GM23248 (cell line): ENCODE measurements around the gene ANKAR. TPM values are rescaled to one million over a fixed set of nuclear protein-coding genes. Genes with fewer than 3 reads are reported as not detected.
A peak's percentile ranks its signal among the peaks of the same experiment; 100 is the strongest.

ENCODE experiments used
- DNase-seq: peaks from one replicate; pipeline ENCODE4 v3.0.0-alpha.2; 2015
- H2AFZ ChIP-seq: fragments of 200-600 bp; sonication (generic); 2 replicates; pipeline ENCODE4 v1.6.1; 2016; ENCODE audit warnings: antibody characterized with exemption
- H3F3A ChIP-seq: fragments of 200-600 bp; sonication (generic); 2 replicates; pipeline ENCODE4 v1.6.1; 2016; ENCODE audit warnings: mild to moderate bottlenecking, antibody characterized with exemption, mixed run types; ENCODE audit not compliant: insufficient read depth
- H3K27ac ChIP-seq: fragments of 200-600 bp; sonication (generic); 2 replicates; pipeline ENCODE4 v1.5.1; 2016; ENCODE audit warnings: mild to moderate bottlenecking
- H3K27me3 ChIP-seq: fragments of 200-600 bp; sonication (generic); replicated peaks from 2 replicates; pipeline ENCODE4 v1.6.1; 2016; ENCODE audit warnings: mild to moderate bottlenecking; ENCODE audit not compliant: insufficient read depth
- H3K36me3 ChIP-seq: fragments of 200-600 bp; sonication (generic); 2 replicates; pipeline ENCODE4 v1.6.1; 2016; ENCODE audit warnings: low read depth, mild to moderate bottlenecking
- H3K4me1 ChIP-seq: fragments of 200-600 bp; sonication (generic); 2 replicates; pipeline ENCODE4 v1.6.1; 2016; ENCODE audit warnings: mild to moderate bottlenecking; ENCODE audit not compliant: insufficient read depth
- H3K4me2 ChIP-seq: fragments of 200-600 bp; sonication (generic); one replicate; pipeline ENCODE4 v1.6.1; 2016; ENCODE audit warnings: mild to moderate bottlenecking; ENCODE audit not compliant: unreplicated experiment
- H3K4me3 ChIP-seq: fragments of 200-600 bp; sonication (generic); 2 replicates; pipeline ENCODE4 v1.5.1; 2016; ENCODE audit warnings: mild to moderate bottlenecking
- H3K79me2 ChIP-seq: fragments of 200-600 bp; sonication (generic); 2 replicates; pipeline ENCODE4 v1.6.1; 2016; ENCODE audit warnings: mild to moderate bottlenecking; ENCODE audit not compliant: insufficient read depth
- H3K9ac ChIP-seq: fragments of 200-600 bp; sonication (generic); 2 replicates; pipeline ENCODE4 v1.6.1; 2016; ENCODE audit warnings: mild to moderate bottlenecking
- H3K9me2 ChIP-seq: fragments of 200-600 bp; sonication (generic); 2 replicates; pipeline ENCODE4 v1.6.1; 2016; ENCODE audit warnings: mixed run types, mild to moderate bottlenecking, moderate library complexity; ENCODE audit not compliant: insufficient read depth
- H3K9me3 ChIP-seq: fragments of 200-600 bp; sonication (generic); one replicate; pipeline ENCODE4 v1.6.1; 2017; ENCODE audit warnings: low read depth
- H4K20me1 ChIP-seq: fragments of 200-600 bp; sonication (generic); 2 replicates; pipeline ENCODE4 v1.6.0; 2016; ENCODE audit not compliant: insufficient read depth
- EZH2 ChIP-seq: fragments of 200-600 bp; sonication (generic); IDR thresholded peaks from 2 replicates; pipeline ENCODE4 v1.6.1; 2018; ENCODE audit warnings: antibody characterized with exemption, mild to moderate bottlenecking; ENCODE audit not compliant: insufficient read depth, poor library complexity, severe bottlenecking
- EZH2phosphoT487 ChIP-seq: fragments of 200-600 bp; sonication (generic); IDR thresholded peaks from 2 replicates; pipeline ENCODE4 v1.6.1; 2018; ENCODE audit warnings: antibody characterized with exemption, moderate library complexity, mild to moderate bottlenecking, low read depth; ENCODE audit not compliant: insufficient read depth
- WGBS, 2 experiments: methylation state at CpG; one replicate each; pipeline ENCODE4 v1.1.6; 2015 to 2017; ENCODE audit warnings: low lambda C conversion rate in 2 of 2, low coverage in 1 of 2; ENCODE audit errors: missing lambda C conversion rate in 2 of 2; 5-methylcytosine and 5-hydroxymethylcytosine counted together
- in situ Hi-C: fragments of 300-500 bp; cut with MboI; formaldehyde crosslinking; loops from 2 replicates; pipeline ENCODE4 v1.15.0; 2020
- polyA plus RNA-seq: library from polyadenylated mRNA; unstranded; fragments of >200 nt; fragmentation: Nextera tagmentation; extraction: Ambion mirVana; gene quantifications from 2 replicates; pipeline ENCODE4 v1.2.1, GENCODE V29; 2016
- total RNA-seq: library from RNA; depleted of rRNA; stranded (reverse); fragments of >200 nt; shearing (Covaris generic); gene quantifications from 2 replicates; pipeline ENCODE4 v1.2.3, GENCODE V29; 2014

ANKAR gene
- total and polyA plus RNA-seq, 2 experiments from 2014 or later, result 3.1 to 3.4 TPM

DNA sequence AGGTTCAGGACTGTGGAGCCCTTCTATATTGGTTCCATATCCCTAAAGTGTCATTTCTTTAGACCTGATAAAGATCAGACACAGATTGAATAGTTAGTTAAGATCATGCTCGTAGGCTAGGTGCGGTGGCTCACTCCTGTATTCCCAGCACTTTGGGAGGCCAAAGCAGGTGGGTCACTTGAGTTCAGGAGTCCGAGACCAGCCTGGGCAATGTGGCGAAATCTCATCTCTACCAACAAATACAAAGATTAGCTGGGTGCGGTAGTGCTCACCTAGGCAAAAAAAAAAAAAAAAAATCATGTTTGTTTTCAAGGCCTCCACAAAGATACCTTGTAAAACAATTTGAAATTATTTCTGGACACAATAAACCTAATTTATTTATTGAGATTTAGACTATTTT is 4.6 kb upstream of the ANKAR start:
- DNase-seq, result no peak
- no peak overlapping the region for H2AFZ ChIP-seq
- peaks cover 33% of the 10 kb centered on the region for H3K36me3 ChIP-seq
- no peaks in the 10 kb centered on the region for H3K9me3 ChIP-seq
- H4K20me1 ChIP-seq, result no peaks in the 10 kb centered on the region
- in situ Hi-C loops, result no loop called here
- no peak for TF ChIP-seq EZH2
- no peak for TF ChIP-seq EZH2phosphoT487
- H3F3A ChIP-seq, result peaks cover 31% of the 10 kb centered on the region
- H3K4me1 ChIP-seq, result peaks cover 8% of the 10 kb centered on the region; the same call in 1 of the 2 replicates
- H3K4me2 ChIP-seq, result no peak overlapping the region
- WGBS, 2 experiments, result 94 to 98% methylated on average over 5 of the region's 5 CpGs
- peaks cover 20% of the 10 kb centered on the region for H3K79me2 ChIP-seq
- H3K27me3 ChIP-seq, result no peaks in the 10 kb centered on the region
- no peak overlapping the region for H3K9ac ChIP-seq
- no peak overlapping the region for H3K27ac ChIP-seq
- H3K9me2 ChIP-seq, result no peaks in the 10 kb centered on the region
- no peak overlapping the region for H3K4me3 ChIP-seq

GRCh38 chr2:189673661-189674373 is 653 bp upstream of the ANKAR start:
- H3K27me3 ChIP-seq, result no peaks in the 10 kb centered on the region
- peak overlapping the region; percentile 99 for H3K4me2 ChIP-seq
- H3K9me2 ChIP-seq, result no peaks in the 10 kb centered on the region
- H3K9me3 ChIP-seq, result peaks cover 2% of the 10 kb centered on the region
- peak overlapping the region; percentile 94 for H3K9ac ChIP-seq
- peaks cover 35% of the 10 kb centered on the region for H3K79me2 ChIP-seq
- WGBS, 2 experiments, result 37 to 39% methylated on average over 12 of the region's 12 CpGs
- TF ChIP-seq EZH2, result no peak
- no peak for TF ChIP-seq EZH2phosphoT487
- H4K20me1 ChIP-seq, result no peaks in the 10 kb centered on the region
- peak overlapping the region; percentile 90 for H3K27ac ChIP-seq
- H3K4me3 ChIP-seq, result peak overlapping the region; percentile 84
- peak overlapping the region; percentile 98 for H2AFZ ChIP-seq
- H3K36me3 ChIP-seq, result peaks cover 18% of the 10 kb centered on the region
- peaks cover 34% of the 10 kb centered on the region for H3F3A ChIP-seq
- DNase-seq, result peak; percentile 50
- peaks cover 15% of the 10 kb centered on the region for H3K4me1 ChIP-seq
- in situ Hi-C loops, result no loop called here

- H3K9me2 ChIP-seq, result no peaks in the 10 kb centered on the region
- no peaks in the 10 kb centered on the region for H3K27me3 ChIP-seq
- H3K9me3 ChIP-seq, result peaks cover 2% of the 10 kb centered on the region
- in situ Hi-C loops, result no loop called here
- H3K4me3 ChIP-seq, result no peak overlapping the region
- H3K79me2 ChIP-seq, result peaks cover 61% of the 10 kb centered on the region
- no peak overlapping the region for H3K9ac ChIP-seq
- 0 out of 2 replicates have a peak, but pooled peaks cover 3% of the 10 kb centered on the region for H3K36me3 ChIP-seq
- DNase-seq, result peak; percentile 82
- no peak overlapping the region for H2AFZ ChIP-seq
- H3K4me1 ChIP-seq, result peaks cover 15% of the 10 kb centered on the region
- TF ChIP-seq EZH2 (no peak), EZH2phosphoT487 (no peak)
- 29 to 31% methylated on average over 4 of the region's 4 CpGs for WGBS, 2 experiments
- H3K4me2 ChIP-seq, result no peak overlapping the region
- no peak overlapping the region; the same call in 1 of the 2 replicates for H3K27ac ChIP-seq
- peaks cover 25% of the 10 kb centered on the region for H3F3A ChIP-seq
- no peaks in the 10 kb centered on the region for H4K20me1 ChIP-seq
Measured at GRCh38 chr2:189676471-189676870, 2.0 kb downstream of the ANKAR start.

- Histone ChIP-seq H3K4me1 (peaks cover 7% of the 10 kb centered on the region; the same call in 1 of the 2 replicates), H3K4me2 (no peak overlapping the region), H3K9ac (no peak overlapping the region), H3K9me2 (no peaks in the 10 kb centered on the region), H3K27ac (no peak overlapping the region), H3K79me2 (peaks cover 78% of the 10 kb centered on the region), H3K4me3 (no peak overlapping the region), H3K9me3 (peaks cover 2% of the 10 kb centered on the region), H2AFZ (no peak overlapping the region), H3K27me3 (no peaks in the 10 kb centered on the region), H3F3A (peaks cover 7% of the 10 kb centered on the region; the same call in 1 of the 2 replicates), H3K36me3 (0 out of 2 replicates have a peak, but pooled peaks cover 3% of the 10 kb centered on the region), H4K20me1 (no peaks in the 10 kb centered on the region)
- no peak for TF ChIP-seq EZH2
- TF ChIP-seq EZH2phosphoT487, result no peak
- DNase-seq, result no peak
- in situ Hi-C loops, result no loop called here
Measured at GRCh38 chr2:189679226-189679625, 4.8 kb downstream of the ANKAR start.
